Measurements from ENCODE around the gene KLRB1. TPM values are rescaled to one million over a fixed set of nuclear protein-coding genes. Genes with fewer than 3 reads are reported as not detected.

Gene KLRB1
- total and polyA plus RNA-seq, 2 of the 13 experiments (the other 11 are each of a cell fraction or from before 2014, with no cell fraction given): not detected

DNA sequence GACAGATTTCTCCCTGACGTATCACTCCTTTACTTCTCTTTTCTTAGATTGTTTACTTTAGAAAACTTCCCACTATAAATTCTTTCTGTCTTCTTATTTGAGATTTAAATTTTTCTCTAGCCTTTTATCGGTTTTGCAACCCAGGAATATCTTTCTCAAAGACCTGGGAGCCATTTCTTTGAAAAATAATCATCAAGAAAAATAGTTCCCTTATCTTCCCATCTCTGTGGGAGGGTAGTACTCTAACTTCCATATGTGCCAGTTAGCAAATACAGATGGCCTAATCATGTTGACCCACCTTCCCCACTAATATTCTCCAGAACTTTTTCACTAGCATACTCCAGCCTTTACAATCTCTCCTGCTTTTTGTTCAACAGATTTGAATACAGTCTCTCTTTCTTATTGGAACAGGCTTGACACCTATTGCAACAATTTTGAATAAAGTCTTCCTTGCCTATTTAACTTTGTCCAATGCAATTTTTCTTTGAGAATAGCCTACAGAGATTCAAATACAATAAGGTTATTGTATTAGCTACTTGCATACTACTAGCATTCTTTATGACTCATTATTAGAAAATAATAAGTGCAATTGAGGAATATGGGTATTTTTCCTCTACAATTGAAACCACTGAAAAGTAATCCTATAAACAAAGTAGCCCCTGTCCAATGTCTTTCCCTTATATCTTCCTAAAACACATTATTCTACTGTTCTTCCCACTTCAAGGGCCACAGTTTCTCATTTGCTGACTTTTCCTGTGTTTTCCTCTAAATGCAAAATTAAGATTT lies 27.4 kb upstream of the KLRB1 start:
- WGBS (ENCODE audit: low lambda C conversion rate): 63% methylated on average over 2 of the region's 2 CpGs
- no peak for ATAC-seq

DNA sequence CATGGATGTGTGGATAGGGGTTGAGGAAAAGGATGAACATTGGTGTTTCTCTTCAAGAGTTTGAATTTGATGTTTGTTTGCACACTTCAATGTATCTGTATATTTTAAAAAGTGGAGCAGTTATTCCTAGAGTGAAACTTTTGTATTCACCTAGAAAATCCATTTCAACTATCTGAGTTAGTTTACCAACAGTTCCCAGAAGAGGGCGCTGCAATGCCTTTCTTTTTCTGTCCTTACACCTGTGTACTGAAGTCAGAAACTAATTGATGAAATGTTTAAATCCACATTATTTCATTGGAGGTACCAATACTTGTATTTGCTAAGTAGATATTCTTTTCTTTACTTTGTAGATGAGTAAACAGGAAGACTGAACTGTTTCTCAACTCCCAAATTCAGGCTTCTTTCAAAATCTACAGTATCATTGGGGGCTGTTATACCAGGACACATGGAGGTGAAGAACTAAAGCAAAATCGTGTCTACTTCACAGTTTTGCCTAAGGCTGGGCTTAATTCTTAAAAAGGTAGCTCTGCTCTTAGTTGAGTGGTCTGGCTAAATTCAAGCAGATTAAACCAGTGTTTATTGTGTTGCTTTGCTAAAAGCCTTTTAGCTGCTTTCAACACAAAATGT lies 26.6 kb upstream of the KLRB1 start:
- ChIA-PET CTCF (ENCODE audit: low intra/inter-chr PET ratio, low total read pairs) (interaction anchor here (1.3 to 3.2 kb wide), 3 partner anchors 60 to 303 kb away, joined by 4 to 52 read pairs (median 5); no protein-coding TSS in a partner anchor), POLR2A (no interaction called here)
- Histone ChIP-seq H3K9ac (ENCODE audit: insufficient read depth, low read depth, low read length) (no peak overlapping the region), H3K9me3 (ENCODE audit: low read length) (no peaks in the 10 kb centered on the region), H3K27ac (ENCODE audit: extremely low read length, insufficient read depth, low read length) (no peak overlapping the region), H3K4me3 (replicated peaks in 1 of 3; ENCODE audit: insufficient read depth in 1 of 3, low read depth in 2 of 3, low read length in 3 of 3) (no peak overlapping the region), H4K20me1 (ENCODE audit: insufficient read depth, low read length) (no peaks in the 10 kb centered on the region), H3K4me1 (ENCODE audit: insufficient read depth, low read length) (no peaks in the 10 kb centered on the region), H2AFZ (ENCODE audit: low read length) (no peak overlapping the region), H3K79me2 (ENCODE audit: insufficient read depth, low read length) (no peaks in the 10 kb centered on the region), H3K36me3 (replicated peaks in 1 of 2; ENCODE audit: control insufficient read depth in 1 of 2, insufficient read depth in 2 of 2, low read length in 2 of 2) (no peaks in the 10 kb centered on the region), H3K27me3 (ENCODE audit: control insufficient read depth in 1 of 2, insufficient read depth in 2 of 2, low read length in 2 of 2) (no peaks in the 10 kb centered on the region), H3K4me2 (ENCODE audit: low read depth, low read length) (no peak overlapping the region)
- in situ Hi-C loops (cut with HindIII; ENCODE audit: extremely low pct_ligation_motif_present, low pct_unique_long_range_greater_than_20kb) (no loop called here), intact Hi-C loops (cut with micrococcal nuclease; ENCODE audit: unreplicated experiment) (loop anchor here (1.0 kb wide), 1 partner anchor 74 kb away; no protein-coding TSS in a partner anchor)
- no TSS peak for BruUV-seq (replicated peaks)
- 8% methylated on average over 2 of the region's 2 CpGs for WGBS (ENCODE audit: low lambda C conversion rate)
- DNase-seq (ENCODE audit: low spot score) (peak; percentile 49), FAIRE-seq (peak; percentile 60), ATAC-seq (peak; percentile 62; the same call in 2 of the 3 replicates)
- TF ChIP-seq ATRX (CRISPR knock-in tag; IDR thresholded peaks at IDR 0.05; ENCODE audit: borderline replicate concordance) (no peak), DNMT1 (CRISPR knock-in tag; IDR thresholded peaks at IDR 0.05) (no peak), MYNN (CRISPR knock-in tag; IDR thresholded peaks at IDR 0.05; ENCODE audit: low read depth) (no peak), ZNF333 (CRISPR knock-in tag; IDR thresholded peaks at IDR 0.05; ENCODE audit: borderline replicate concordance) (no peak), JUN (CRISPR knock-in tag; IDR thresholded peaks at IDR 0.05) (no peak)
- TF ChIP-seq, protein P1, sequence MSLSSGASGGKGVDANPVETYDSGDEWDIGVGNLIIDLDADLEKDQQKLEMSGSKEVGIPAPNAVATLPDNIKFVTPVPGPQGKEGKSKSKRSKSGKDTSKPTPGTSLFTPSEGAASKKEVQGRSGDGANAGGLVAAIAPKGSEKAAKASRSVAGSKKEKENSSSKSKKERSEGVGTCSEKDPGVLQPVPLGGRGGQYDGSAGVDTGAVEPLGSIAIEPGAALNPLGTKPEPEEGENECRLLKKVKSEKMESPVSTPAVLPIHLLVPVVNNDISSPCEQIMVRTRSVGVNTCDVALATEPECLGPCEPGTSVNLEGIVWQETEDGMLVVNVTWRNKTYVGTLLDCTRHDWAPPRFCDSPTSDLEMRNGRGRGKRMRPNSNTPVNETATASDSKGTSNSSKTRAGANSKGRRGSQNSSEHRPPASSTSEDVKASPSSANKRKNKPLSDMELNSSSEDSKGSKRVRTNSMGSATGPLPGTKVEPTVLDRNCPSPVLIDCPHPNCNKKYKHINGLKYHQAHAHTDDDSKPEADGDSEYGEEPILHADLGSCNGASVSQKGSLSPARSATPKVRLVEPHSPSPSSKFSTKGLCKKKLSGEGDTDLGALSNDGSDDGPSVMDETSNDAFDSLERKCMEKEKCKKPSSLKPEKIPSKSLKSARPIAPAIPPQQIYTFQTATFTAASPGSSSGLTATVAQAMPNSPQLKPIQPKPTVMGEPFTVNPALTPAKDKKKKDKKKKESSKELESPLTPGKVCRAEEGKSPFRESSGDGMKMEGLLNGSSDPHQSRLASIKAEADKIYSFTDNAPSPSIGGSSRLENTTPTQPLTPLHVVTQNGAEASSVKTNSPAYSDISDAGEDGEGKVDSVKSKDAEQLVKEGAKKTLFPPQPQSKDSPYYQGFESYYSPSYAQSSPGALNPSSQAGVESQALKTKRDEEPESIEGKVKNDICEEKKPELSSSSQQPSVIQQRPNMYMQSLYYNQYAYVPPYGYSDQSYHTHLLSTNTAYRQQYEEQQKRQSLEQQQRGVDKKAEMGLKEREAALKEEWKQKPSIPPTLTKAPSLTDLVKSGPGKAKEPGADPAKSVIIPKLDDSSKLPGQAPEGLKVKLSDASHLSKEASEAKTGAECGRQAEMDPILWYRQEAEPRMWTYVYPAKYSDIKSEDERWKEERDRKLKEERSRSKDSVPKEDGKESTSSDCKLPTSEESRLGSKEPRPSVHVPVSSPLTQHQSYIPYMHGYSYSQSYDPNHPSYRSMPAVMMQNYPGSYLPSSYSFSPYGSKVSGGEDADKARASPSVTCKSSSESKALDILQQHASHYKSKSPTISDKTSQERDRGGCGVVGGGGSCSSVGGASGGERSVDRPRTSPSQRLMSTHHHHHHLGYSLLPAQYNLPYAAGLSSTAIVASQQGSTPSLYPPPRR (CRISPR knock-in tag; IDR thresholded peaks at IDR 0.05; ENCODE audit: borderline replicate concordance): no peak
- TF ChIP-seq, protein P2, sequence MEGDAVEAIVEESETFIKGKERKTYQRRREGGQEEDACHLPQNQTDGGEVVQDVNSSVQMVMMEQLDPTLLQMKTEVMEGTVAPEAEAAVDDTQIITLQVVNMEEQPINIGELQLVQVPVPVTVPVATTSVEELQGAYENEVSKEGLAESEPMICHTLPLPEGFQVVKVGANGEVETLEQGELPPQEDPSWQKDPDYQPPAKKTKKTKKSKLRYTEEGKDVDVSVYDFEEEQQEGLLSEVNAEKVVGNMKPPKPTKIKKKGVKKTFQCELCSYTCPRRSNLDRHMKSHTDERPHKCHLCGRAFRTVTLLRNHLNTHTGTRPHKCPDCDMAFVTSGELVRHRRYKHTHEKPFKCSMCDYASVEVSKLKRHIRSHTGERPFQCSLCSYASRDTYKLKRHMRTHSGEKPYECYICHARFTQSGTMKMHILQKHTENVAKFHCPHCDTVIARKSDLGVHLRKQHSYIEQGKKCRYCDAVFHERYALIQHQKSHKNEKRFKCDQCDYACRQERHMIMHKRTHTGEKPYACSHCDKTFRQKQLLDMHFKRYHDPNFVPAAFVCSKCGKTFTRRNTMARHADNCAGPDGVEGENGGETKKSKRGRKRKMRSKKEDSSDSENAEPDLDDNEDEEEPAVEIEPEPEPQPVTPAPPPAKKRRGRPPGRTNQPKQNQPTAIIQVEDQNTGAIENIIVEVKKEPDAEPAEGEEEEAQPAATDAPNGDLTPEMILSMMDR (CRISPR knock-in tag; IDR thresholded peaks at IDR 0.05): peak; percentile 79

More for the DNA sequence above, 27.4 kb upstream of the KLRB1 start:
- ChIA-PET CTCF (ENCODE audit: low intra/inter-chr PET ratio, low total read pairs) (interaction anchor here (1.6 to 3.2 kb wide), 2 partner anchors 59 to 72 kb away, joined by 5 to 52 read pairs; no protein-coding TSS in a partner anchor), POLR2A (no interaction called here)
- Histone ChIP-seq H3K9ac (ENCODE audit: insufficient read depth, low read depth, low read length) (no peak overlapping the region), H3K9me3 (ENCODE audit: low read length) (no peaks in the 10 kb centered on the region), H4K20me1 (ENCODE audit: insufficient read depth, low read length) (no peaks in the 10 kb centered on the region), H3K36me3 (replicated peaks in 1 of 2; ENCODE audit: control insufficient read depth in 1 of 2, insufficient read depth in 2 of 2, low read length in 2 of 2) (no peaks in the 10 kb centered on the region), H2AFZ (ENCODE audit: low read length) (no peak overlapping the region), H3K79me2 (ENCODE audit: insufficient read depth, low read length) (no peaks in the 10 kb centered on the region), H3K4me1 (ENCODE audit: insufficient read depth, low read length) (no peaks in the 10 kb centered on the region), H3K27ac (ENCODE audit: extremely low read length, insufficient read depth, low read length) (no peak overlapping the region), H3K4me2 (ENCODE audit: low read depth, low read length) (no peak overlapping the region), H3K27me3 (ENCODE audit: control insufficient read depth in 1 of 2, insufficient read depth in 2 of 2, low read length in 2 of 2) (no peaks in the 10 kb centered on the region), H3K4me3 (replicated peaks in 1 of 3; ENCODE audit: insufficient read depth in 1 of 3, low read depth in 2 of 3, low read length in 3 of 3) (no peak overlapping the region)
- in situ Hi-C loops (cut with HindIII; ENCODE audit: extremely low pct_ligation_motif_present, low pct_unique_long_range_greater_than_20kb): no loop called here
- FAIRE-seq (no peak), DNase-seq (ENCODE audit: low spot score) (no peak)
- BruUV-seq (replicated peaks): no TSS peak
- intact Hi-C loops (cut with micrococcal nuclease; ENCODE audit: unreplicated experiment): loop anchor here (1.0 kb wide), 1 partner anchor 73 kb away; no protein-coding TSS in a partner anchor
- no peak for TF ChIP-seq ZNF549 (CRISPR knock-in tag; IDR thresholded peaks at IDR 0.05)
- no peak for TF ChIP-seq MIER3 (CRISPR knock-in tag; IDR thresholded peaks at IDR 0.05; ENCODE audit: borderline replicate concordance)
- no peak for TF ChIP-seq ATAD3A (CRISPR knock-in tag; IDR thresholded peaks at IDR 0.05)
- TF ChIP-seq ASH2L (IDR thresholded peaks at IDR 0.05; ENCODE audit: insufficient read length, low read depth, low read length): no peak
- TF ChIP-seq SRSF1 (optimal IDR thresholded peaks at IDR 0.05; ENCODE audit: low read depth, low read length): no peak

Data from HepG2 (cell line).